Measurements from ENCODE around the gene PTPRO. TPM values are rescaled to one million over a fixed set of nuclear protein-coding genes. Genes with fewer than 3 reads are reported as not detected.

PTPRO gene
- total RNA-seq, 1 experiment from 2014 or later = not detected

- no peak for DNase-seq (ENCODE audit: low read depth)
These were observed 121.3 kb downstream of the PTPRO start for GRCh38 chr12:15443611-15444010.

- no peak for DNase-seq (ENCODE audit: low read depth)
These were observed 122.2 kb downstream of the PTPRO start for GRCh38 chr12:15444523-15444922.

GRCh38 chr12:15446807-15447206 is 124.5 kb downstream of the PTPRO start:
- peak; percentile 89 for DNase-seq (ENCODE audit: low read depth)

DNA sequence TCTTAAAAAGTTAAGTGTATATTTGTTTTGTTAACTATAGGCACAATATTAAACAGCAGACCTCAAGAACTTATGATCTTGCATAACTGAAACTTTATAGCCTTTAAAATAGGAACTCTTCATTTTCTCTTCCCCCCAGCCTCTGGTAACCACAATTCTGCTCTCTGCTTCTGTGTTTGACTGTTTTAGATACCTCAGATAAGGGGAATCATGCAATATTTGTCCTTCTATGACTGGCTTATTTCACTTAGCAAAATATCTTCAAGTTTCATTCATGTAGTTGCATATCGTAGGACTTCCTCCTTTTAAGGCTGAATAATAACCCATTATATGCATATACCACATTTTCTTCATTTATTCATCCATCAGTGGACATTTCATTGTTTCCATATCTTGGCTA is 131.3 kb downstream of the PTPRO start:
- DNase-seq (ENCODE audit: low read depth) = no peak

DNA sequence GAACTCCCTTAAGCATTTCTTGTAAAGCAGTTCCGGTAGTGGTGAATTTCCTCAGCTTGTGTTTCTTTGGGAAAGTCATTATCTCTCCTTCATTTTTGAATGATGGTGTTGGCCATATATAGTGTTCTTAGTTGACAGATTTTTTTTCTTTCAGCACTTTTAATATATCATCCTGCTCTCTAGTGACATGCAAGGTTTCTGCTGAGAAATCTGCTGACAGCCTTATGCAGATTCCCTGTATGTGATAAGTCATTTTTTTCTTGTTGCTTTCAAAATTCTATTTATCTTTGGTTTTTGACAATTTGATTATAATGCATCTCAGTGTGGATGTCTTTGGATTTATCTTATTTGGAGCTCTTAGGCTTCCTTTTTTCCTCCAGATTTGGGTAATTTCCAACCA is 135.7 kb downstream of the PTPRO start:
- no peak for DNase-seq (ENCODE audit: low read depth)

DNA sequence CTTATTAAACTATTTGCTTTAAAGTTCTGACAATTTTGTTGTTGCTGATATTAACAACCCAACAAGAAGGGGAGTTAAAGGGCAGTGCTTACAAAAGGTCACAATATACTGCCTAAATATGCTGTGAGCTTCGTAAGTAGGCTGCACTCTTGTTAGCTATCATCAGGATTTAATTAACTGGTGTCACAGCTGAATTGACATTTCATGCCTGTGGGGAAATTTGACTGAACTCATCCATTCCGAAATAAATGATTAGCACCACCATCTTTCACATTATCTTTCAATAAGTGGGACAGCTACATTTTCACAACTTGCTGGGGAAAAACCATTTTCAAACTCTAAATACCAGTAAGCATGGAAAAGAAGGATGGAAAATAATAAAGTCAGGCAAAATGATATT is 146.6 kb downstream of the PTPRO start:
- DNase-seq (ENCODE audit: low read depth) = no peak

DNA sequence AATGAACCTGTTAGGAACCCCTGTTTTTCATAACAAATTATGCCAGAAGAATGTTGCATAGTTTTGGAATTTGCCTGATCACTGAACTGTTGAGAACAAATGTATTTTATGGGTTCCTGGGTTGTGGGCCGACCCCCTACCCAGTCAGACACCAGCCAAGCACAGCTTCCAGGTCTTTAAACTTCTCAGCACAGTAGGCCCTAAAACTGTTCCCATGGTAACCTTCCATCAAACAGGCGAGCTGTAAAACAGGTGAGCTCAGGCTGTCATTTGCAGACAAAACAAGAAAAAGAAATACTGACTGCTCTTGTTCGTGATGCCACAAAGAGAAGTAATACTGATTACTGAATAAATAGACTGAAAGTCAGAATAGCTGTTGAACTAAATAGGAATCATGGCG is 147.0 kb downstream of the PTPRO start:
- no peak for DNase-seq (ENCODE audit: low read depth)

DNA sequence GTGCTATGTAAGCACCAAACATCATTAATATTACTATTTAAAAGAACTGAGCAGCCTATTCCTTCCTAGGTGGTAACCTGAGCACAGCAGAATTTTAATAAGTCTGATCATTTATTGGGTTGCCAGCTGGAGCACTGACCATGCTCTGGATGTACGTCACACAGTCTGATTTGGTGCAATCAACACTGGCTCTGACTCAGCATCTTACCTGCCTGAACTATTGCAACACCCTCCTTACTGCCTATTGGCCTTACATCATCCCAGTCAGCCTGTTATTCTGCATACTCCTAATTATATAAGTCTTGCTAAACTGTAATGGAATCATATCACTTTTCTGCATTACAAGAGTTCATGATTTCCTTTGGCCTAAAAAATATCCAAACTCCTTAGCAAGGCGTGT is 149.7 kb downstream of the PTPRO start:
- DNase-seq (ENCODE audit: low read depth) = no peak

GRCh38 chr12:15474766-15475165 is 152.5 kb downstream of the PTPRO start:
- no peak for DNase-seq (ENCODE audit: low read depth)

GRCh38 chr12:15477761-15478160 is 155.5 kb downstream of the PTPRO start:
- peak; percentile 3 for DNase-seq (ENCODE audit: low read depth)

GRCh38 chr12:15481846-15482245 is 159.5 kb downstream of the PTPRO start:
- DNase-seq (ENCODE audit: low read depth) = no peak

GRCh38 chr12:15485466-15485865 is 163.2 kb downstream of the PTPRO start:
- no peak for DNase-seq (ENCODE audit: low read depth)

- DNase-seq (ENCODE audit: low read depth) = no peak
These were observed 164.6 kb downstream of the PTPRO start for GRCh38 chr12:15486859-15487258.

DNA sequence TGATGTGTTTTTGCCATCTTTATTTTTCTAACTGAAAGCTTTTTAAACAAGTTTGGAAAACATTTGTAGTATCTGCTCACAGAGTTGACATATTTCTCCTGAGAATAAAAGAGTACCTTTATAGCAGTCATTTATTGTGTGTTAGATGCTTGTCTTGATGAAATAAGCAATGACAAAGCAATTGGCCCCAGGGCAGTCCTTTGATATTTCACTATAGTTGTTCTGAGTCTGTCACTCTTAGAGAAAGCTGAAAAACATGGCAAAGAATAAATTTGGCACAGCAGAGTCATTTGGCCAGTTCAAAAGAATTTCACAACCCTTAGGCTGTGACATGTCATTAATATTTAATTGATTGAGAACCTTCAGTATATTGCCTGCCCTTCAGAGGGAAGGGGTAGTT is 166.2 kb downstream of the PTPRO start:
- no peak for DNase-seq (ENCODE audit: low read depth)

DNA sequence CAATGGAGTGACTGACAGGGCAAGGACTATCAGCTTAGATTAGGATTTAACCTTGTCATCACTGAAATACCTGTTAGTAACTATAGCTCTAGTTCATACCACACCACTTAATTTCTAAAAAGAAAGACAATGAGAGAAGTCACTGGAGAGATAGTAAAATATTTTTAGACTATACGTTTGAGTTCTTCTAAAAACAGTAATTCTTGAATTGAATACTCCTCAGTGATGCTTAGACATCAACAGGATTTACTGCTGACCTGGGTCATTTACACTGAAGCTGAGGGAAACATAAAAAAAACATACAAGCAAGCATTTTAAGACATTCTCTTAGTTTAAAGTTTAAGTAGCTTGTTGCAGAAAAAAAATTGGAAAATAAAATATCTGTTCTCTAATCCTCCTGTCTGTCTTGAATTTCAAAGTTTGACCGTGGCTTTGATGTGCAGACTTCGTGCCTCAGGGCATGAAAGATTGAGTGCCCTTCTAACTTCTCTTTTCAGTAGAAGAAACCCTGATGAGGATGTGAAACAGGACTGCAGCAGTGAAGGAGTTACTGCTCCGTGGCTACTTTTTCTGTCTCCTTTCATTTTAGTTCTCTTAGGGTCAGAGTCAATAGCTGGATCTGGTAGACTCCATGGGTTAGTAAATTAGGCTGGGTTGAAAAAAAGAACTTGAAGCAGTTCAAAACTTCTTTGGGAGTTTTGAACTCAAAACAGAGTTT is 172.2 kb downstream of the PTPRO start:
- DNase-seq (ENCODE audit: low read depth) = no peak

- DNase-seq (ENCODE audit: low read depth) = no peak
These were observed 173.4 kb downstream of the PTPRO start for GRCh38 chr12:15495746-15496145.

- no peak for DNase-seq (ENCODE audit: low read depth)
These were observed 174.4 kb downstream of the PTPRO start for GRCh38 chr12:15496738-15497137.

DNA sequence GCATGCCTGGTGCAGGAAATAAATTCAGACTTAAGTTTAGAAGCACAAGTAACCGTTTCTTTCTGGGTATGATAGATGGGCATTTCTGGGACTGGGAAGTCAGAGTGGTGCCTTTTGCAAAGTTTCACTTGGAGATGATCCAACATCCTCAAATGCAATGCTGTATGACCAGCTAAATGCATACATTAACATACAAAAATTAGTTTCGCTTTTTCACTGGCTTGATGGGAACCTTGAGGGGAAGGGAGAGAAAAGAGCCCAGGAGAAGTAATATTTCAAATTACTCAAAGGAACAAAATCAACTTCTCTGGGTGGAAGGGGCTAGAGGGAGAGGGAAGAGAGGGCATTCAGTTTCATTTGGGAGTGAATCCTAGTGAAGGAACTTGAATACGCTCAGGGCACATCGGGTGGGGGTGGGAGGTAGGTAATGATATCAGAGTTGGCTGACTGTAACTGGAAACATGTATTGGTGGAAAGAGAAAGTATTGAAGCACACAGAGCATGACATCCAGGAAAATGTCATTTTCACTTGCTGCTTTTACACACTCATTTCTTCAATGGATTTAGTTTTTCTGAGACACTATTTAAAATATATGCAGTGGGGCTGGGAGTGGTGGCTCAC is 175.5 kb downstream of the PTPRO start:
- DNase-seq (ENCODE audit: low read depth) = peak; percentile 8

DNA sequence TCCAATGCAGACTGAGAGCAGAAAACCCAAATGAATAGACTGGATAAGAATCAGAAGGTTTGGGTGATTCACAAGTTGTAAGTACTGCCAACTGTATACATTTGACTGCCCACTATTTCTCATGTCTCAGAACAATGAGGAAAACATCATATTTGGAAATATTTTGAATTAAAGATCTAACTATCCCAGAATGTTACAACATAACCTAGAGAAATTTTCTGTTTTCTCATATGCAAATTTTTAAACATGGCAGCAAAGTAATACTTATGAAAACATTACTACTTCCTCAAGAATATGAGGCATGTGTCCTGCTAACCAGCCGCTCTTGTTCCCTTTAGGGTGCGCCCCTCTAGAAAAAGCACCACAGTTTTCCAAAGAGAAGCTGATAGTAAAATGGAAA is 179.9 kb downstream of the PTPRO start:
- DNase-seq (ENCODE audit: low read depth) = no peak

DNA sequence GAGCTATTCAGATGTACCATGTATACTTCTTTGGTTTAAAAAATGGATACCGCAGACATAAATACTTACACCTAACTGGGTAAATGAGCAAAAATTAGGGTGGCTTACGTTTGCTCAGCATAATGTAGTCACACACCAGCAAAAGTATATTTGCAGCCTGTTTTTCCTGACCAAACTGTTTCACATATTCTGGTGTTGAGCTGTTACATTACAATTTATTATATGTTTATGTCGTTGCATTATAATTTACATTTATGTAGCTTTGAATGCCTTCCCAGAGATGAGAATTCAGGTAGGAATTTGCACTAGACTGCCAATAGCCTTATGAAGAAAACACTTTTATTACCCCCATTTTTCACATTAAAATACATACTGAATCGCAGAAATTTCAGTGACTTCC is 183.3 kb downstream of the PTPRO start:
- no peak for DNase-seq (ENCODE audit: low read depth)

DNA sequence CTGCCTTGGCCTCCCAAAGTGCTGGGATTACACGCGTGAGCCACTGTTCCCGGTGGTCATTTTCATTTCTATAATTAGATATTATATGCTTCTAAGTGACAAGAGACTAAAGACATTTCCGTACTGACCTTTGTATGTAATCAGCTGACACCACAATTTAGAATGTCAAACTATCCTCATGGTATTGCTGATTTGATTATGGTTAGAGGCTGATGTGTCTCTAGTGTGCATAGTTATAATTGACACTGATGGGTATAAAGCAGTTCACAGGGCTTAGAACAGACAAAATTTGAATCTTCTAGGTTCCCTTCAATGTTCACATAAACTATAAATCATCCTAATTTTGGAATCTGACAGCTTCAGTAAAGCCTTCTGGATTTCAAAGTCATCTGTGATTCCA is 192.7 kb downstream of the PTPRO start:
- DNase-seq (ENCODE audit: low read depth) = no peak

DNA sequence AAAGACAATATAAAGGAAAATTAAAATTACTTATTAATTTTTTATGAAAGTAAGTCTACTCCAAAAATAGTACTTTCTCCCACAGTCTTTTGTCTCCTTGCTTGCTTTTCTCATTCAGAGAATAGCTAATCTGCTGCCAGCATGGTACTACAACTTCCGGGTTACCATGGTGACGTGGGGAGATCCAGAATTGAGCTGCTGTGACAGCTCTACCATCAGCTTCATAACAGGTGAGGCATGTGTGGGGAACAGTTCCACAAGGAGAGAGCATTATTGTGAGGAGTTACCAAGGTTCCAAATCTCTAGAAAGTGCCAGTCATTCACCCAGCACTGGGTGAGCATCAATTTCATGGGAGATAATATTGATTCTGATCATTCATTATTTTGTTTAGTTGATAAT is 197.8 kb downstream of the PTPRO start:
- DNase-seq (ENCODE audit: low read depth) = no peak

- no peak for DNase-seq (ENCODE audit: low read depth)
These were observed 198.5 kb downstream of the PTPRO start for GRCh38 chr12:15520844-15521243.

Measured in HT1080 (cell line).